Activated T-cell treated with anti-CD3 and anti-CD28 coated beads, Interleukin-2, amount 50 U/mL, for 72 hours (primary cell): ENCODE measurements around the gene CCNJL. TPM values are rescaled to one million over a fixed set of nuclear protein-coding genes. Genes with fewer than 3 reads are reported as not detected.

Source experiments
- ATAC-seq, 2 donors: fragments of 150-1000 bp; cut with Tn5 transposase; replicated peaks in 1 of 2; 2 replicates each; pipeline ENCODE4 v1.10.0; 2021; ENCODE audit warnings: moderate library complexity in 2 of 2, mild to moderate bottlenecking in 1 of 2
- DNase-seq, 2 donors: peaks; one replicate each; pipeline ENCODE4 v3.0.0; 2021 to 2022; ENCODE audit warnings: mixed read lengths in 1 of 2
- H3K27ac Mint-ChIP-seq: one replicate; pipeline ENCODE4 v1.8.0; 2022; ENCODE audit warnings: mild to moderate bottlenecking, moderate library complexity, mixed read lengths
- H3K27me3 Mint-ChIP-seq: one replicate; pipeline ENCODE4 v1.8.0; 2022; ENCODE audit warnings: low read depth, mixed read lengths
- H3K36me3 Mint-ChIP-seq, 2 donors: one replicate each; pipeline ENCODE4 v1.8.0; 2022; ENCODE audit warnings: mixed read lengths in 2 of 2, mild to moderate bottlenecking in 1 of 2; ENCODE audit not compliant: insufficient read depth in 2 of 2
- H3K4me1 Mint-ChIP-seq: one replicate; pipeline ENCODE4 v1.8.0; 2022; ENCODE audit warnings: low read depth, mixed read lengths
- H3K4me3 Mint-ChIP-seq, 2 donors: one replicate each; pipeline ENCODE4 v1.8.0; 2022; ENCODE audit warnings: mild to moderate bottlenecking in 2 of 2, mixed read lengths in 2 of 2, moderate library complexity in 2 of 2
- H3K9me3 Mint-ChIP-seq, 2 donors: one replicate each; pipeline ENCODE4 v1.8.0; 2022; ENCODE audit warnings: mixed read lengths in 2 of 2
- total RNA-seq, 2 donors: library from RNA; stranded (reverse); gene quantifications; one replicate each; pipeline ENCODE4 v1.2.3, GENCODE V29; 2022

The CCNJL gene
- total RNA-seq, 2 donors from 2014 or later = not detected

DNA sequence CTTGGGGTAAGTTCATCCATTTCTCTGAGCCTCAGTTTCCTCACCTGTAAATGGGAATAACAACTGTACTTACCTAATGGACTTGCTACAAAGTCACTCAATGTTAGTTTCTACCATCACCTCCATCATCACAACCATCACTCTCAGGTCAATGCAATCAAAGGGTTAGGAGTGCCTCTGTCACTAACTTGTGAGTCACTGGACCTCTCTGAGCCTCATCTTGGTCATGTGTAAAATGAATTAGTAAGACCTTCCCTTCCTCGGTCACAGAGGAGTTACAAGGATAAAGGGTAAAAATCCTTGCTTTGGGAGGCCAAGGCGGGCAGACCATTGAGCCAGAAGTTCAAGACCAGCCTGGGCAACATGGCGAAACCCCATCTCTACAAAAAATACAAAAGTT is 70.2 kb downstream of the CCNJL start:
- Mint-ChIP-seq H3K27me3 (no peaks in the 10 kb centered on the region), H3K4me1 (no peaks in the 10 kb centered on the region), H3K36me3 (no peaks in the 10 kb centered on the region)

DNA sequence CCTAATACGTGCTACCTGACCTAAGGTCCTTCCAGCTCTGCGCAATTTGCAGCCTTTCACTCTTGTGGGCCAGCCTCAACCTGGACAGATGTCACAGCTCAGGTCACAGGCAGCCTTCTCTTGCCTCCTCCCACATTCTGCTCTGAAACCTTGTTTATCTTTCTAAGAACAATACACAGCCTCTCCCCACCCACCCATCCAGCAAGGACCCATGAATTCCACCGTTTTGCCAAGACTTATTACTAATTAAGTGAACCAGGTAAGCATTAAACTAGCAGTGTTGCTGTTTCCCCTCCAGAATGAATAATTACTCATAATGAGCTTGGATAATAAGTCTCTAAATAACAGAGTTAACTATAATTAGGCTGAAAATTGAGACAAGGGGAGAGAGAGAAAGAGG is 72.0 kb downstream of the CCNJL start:
- Mint-ChIP-seq H3K27me3 (no peaks in the 10 kb centered on the region), H3K4me1 (no peaks in the 10 kb centered on the region), H3K9me3 (no peaks in the 10 kb centered on the region), H3K4me3 (no peak overlapping the region), H3K27ac (no peak overlapping the region), H3K36me3 (no peaks in the 10 kb centered on the region)
- no peak for ATAC-seq
- no peak for DNase-seq

More for the DNA sequence above, 70.2 kb downstream of the CCNJL start:
- no peak for DNase-seq
- no peak overlapping the region for H3K27ac Mint-ChIP-seq
- H3K4me3 Mint-ChIP-seq = no peak overlapping the region
- ATAC-seq = no peak
- no peaks in the 10 kb centered on the region for H3K9me3 Mint-ChIP-seq

DNA sequence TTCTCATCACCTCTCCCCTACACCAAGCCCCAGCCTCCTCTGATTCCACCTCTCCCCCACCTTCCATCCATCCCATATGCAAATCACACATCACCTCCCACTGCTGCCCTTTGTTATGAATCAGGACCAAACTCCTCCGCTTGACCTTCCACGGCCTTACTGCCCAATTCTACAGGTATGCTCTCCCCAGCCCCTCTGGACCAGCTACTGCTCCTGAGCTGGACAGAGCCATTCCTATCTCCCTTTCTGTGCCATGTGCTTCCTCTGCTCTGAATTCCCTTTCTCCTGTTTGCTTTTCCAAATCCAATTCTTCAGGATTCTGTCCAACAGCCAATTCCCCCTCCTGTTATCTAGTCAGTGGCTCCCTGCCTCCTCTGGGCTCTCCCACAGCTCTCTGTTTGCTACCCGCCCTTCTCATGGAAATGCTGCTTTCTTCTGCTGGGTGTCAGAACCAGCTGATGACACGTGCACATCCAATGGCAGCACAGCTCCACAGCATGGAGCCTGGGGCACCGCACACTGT is 74.7 kb downstream of the CCNJL start:
- Mint-ChIP-seq H3K4me3 (no peak overlapping the region), H3K27ac (no peak overlapping the region), H3K4me1 (no peaks in the 10 kb centered on the region), H3K9me3 (no peaks in the 10 kb centered on the region), H3K27me3 (no peaks in the 10 kb centered on the region), H3K36me3 (no peaks in the 10 kb centered on the region)
- no peak for ATAC-seq
- no peak for DNase-seq

GRCh38 chr5:160235731-160236130 is 76.6 kb downstream of the CCNJL start:
- H3K9me3 Mint-ChIP-seq = no peaks in the 10 kb centered on the region
- ATAC-seq = no peak
- H3K27ac Mint-ChIP-seq = no peak overlapping the region

GRCh38 chr5:160233215-160233614 is 79.1 kb downstream of the CCNJL start:
- no peak for DNase-seq
- Mint-ChIP-seq H3K36me3 (no peaks in the 10 kb centered on the region), H3K27ac (no peak overlapping the region), H3K4me1 (peaks cover 7% of the 10 kb centered on the region), H3K27me3 (no peaks in the 10 kb centered on the region), H3K9me3 (no peaks in the 10 kb centered on the region), H3K4me3 (no peak overlapping the region)
- ATAC-seq = no peak

More at GRCh38 chr5:160235731-160236130, 76.6 kb downstream of the CCNJL start:
- no peak overlapping the region for H3K4me3 Mint-ChIP-seq
- peaks cover 3% of the 10 kb centered on the region for H3K4me1 Mint-ChIP-seq
- no peaks in the 10 kb centered on the region for H3K27me3 Mint-ChIP-seq
- H3K36me3 Mint-ChIP-seq = no peaks in the 10 kb centered on the region
- no peak for DNase-seq

DNA sequence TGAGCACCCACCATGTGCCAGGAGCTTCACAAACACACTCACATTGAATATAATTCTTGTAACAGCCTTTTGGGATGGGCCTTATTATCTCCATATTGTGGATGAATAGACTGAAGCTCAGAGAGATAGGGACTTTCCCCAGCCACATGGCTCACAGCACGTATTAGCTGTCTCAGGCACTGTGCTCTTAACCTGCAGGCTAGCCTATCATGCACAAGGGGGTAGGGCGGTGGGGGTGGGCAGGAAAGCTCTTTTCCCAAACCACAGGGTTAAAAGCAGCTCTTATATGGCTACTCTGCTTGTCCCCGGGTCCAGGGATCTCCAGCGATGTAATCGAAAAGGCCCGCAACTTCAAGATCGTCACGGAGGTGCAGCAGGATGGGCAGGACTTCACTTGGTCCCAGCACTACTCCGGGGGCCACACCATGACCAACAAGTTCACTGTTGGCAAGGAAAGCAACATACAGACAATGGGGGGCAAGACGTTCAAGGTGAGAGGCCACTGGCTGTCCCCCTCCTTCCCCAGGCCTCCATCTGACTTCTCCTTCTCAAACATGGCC is 80.5 kb downstream of the CCNJL start:
- H3K4me3 Mint-ChIP-seq = no peak overlapping the region
- no peaks in the 10 kb centered on the region for H3K9me3 Mint-ChIP-seq
- ATAC-seq (no peak), DNase-seq (no peak)
- H3K27ac Mint-ChIP-seq = no peak overlapping the region
- H3K4me1 Mint-ChIP-seq = peaks cover 7% of the 10 kb centered on the region
- no peaks in the 10 kb centered on the region for H3K27me3 Mint-ChIP-seq
- H3K36me3 Mint-ChIP-seq = no peaks in the 10 kb centered on the region

DNA sequence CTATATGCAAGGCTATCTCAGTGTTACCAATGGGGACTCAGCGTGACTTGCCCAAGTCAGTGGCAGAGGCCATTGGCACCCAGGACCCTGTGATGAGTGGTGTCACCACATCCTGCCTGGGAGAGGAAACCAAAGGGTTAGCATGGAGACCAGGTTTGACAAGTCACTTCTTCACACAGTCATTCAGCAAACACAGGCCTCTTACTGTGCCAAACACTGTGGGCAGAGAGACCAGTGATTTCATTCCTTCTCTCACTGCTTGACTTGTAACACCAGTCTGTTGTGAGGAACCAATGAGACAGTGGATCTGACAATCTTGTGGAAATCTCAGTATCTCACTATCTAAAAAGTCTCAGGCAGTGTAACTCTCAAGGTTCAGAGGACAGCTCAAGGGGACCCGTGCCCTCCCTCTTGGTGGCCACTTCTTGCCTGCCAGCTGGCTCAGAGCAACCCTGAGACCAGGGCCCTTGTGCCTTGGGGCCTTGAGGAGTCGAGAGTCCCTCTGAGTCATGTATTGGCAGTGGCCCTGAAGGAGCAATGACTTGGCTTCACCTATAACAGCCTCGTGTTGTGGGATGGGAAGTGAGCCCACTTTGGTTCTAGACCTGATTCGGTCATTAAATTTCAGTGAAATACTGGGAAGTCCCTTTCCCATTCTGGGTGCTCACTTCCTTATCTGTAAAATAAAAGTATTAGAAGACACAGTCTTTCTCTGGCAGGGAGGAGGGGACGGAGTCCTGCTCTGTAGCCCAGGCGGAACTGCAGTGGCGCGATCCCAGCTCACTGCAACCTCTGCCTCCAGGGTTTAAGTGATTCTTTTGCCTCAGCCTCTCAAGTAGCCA is 81.5 kb downstream of the CCNJL start:
- no peaks in the 10 kb centered on the region for H3K27me3 Mint-ChIP-seq
- H3K36me3 Mint-ChIP-seq = no peaks in the 10 kb centered on the region
- peak; percentile 89 to 90 for ATAC-seq
- H3K4me1 Mint-ChIP-seq = peaks cover 7% of the 10 kb centered on the region
- peak; percentile 5 to 23 for DNase-seq
- no peak overlapping the region for H3K27ac Mint-ChIP-seq
- no peaks in the 10 kb centered on the region for H3K9me3 Mint-ChIP-seq
- no peak overlapping the region for H3K4me3 Mint-ChIP-seq

DNA sequence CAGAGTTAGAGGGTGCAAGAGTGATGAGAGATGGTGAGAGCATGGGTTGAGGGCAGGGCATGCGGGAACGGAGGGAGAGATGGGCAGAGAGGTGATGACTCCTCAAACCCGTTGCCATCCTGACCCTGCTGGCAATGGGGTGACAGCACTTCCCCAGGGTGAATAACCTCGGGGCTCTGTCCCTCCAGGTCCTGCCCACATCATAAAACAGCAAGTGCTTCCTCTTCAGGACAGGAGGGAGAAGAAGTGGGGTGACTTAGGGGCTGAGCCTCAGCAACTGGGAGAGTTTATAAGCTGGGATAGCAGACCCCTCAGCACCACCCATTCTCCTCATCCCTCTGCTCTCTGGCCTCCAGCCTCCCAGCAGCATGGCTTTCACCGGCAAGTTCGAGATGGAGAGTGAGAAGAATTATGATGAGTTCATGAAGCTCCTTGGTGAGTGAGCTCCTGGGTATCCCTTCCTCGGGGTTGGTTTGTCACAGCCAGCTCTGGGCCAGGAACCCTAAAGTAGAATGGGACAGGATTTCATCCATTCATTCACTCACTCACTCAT is 83.1 kb downstream of the CCNJL start, which contains the start of gene FABP6:
TSS of gene FABP6 (plus strand) at position 317 of the 553 bp plus-strand sequence. CDS start at position 369, 52 bp downstream.
- Mint-ChIP-seq H3K36me3 (no peaks in the 10 kb centered on the region), H3K4me3 (no peak within 1 kb of the TSS), H3K9me3 (no peaks in the 10 kb centered on the region), H3K27ac (no peak within 1 kb of the TSS), H3K4me1 (peaks cover 7% of the 10 kb centered on the region), H3K27me3 (no peaks in the 10 kb centered on the region)
- DNase-seq (no peak), ATAC-seq (no peak)

GRCh38 chr5:160227012-160227411 is 85.4 kb downstream of the CCNJL start:
- Mint-ChIP-seq H3K4me1 (peaks cover 7% of the 10 kb centered on the region), H3K9me3 (no peaks in the 10 kb centered on the region), H3K27ac (no peak overlapping the region), H3K4me3 (no peak overlapping the region), H3K27me3 (no peaks in the 10 kb centered on the region), H3K36me3 (no peaks in the 10 kb centered on the region)
- DNase-seq (no peak), ATAC-seq (no peak)

GRCh38 chr5:160221082-160221481 is 91.3 kb downstream of the CCNJL start:
- peaks cover 8% of the 10 kb centered on the region for H3K27me3 Mint-ChIP-seq
- no peaks in the 10 kb centered on the region for H3K4me1 Mint-ChIP-seq
- no peaks in the 10 kb centered on the region for H3K9me3 Mint-ChIP-seq
- H3K27ac Mint-ChIP-seq = no peak overlapping the region
- H3K36me3 Mint-ChIP-seq = no peaks in the 10 kb centered on the region
- H3K4me3 Mint-ChIP-seq = no peak overlapping the region
- ATAC-seq (no peak), DNase-seq (no peak)

DNA sequence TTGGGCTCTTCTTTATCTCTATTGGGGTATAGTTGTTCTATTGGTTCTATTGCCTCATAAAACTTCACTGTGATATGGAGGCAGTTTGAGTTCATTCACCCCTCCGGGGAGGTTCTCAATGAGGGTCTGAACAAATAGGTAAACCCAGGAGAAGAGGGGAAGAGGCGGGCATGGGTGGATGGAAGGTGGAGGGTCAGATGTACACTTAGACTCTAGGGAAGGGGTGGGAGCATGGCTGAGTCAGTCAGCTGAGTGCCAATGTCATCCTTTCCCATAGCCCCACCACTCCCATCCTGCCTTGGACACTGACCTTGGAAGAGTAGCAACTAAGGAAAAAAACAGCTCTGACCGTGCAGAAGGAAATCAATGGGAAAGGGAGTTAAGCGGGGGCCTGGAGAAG is 93.0 kb downstream of the CCNJL start:
- Mint-ChIP-seq H3K4me3 (no peak overlapping the region), H3K27me3 (peaks cover 8% of the 10 kb centered on the region), H3K4me1 (no peaks in the 10 kb centered on the region), H3K36me3 (no peaks in the 10 kb centered on the region), H3K9me3 (no peaks in the 10 kb centered on the region), H3K27ac (no peak overlapping the region)
- DNase-seq (no peak), ATAC-seq (no peak)

DNA sequence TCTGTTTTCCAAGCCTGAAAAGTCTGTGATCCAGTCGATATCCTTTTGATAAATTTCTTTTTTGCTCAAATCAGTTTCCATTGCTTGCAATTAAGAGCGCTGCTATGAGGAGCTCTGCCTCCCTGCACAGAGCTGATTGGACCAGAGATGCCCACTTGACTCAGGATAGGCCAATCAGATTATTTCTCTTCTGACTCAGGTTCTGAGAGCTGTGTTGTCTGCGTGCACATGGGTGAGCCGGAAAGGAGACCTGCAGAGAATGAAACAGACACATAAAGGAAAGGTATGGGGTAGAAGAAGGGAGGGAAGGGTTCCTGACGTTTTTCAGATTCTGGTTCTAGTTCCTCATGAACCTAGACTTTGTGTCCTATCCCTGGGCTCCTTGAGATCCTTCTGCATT is 98.8 kb downstream of the CCNJL start:
- Mint-ChIP-seq H3K27me3 (no peaks in the 10 kb centered on the region), H3K4me1 (no peaks in the 10 kb centered on the region), H3K36me3 (no peaks in the 10 kb centered on the region), H3K4me3 (no peak overlapping the region), H3K27ac (no peak overlapping the region), H3K9me3 (no peaks in the 10 kb centered on the region)
- DNase-seq = no peak
- ATAC-seq = no peak

GRCh38 chr5:160211352-160211751 is 101.0 kb downstream of the CCNJL start:
- no peak overlapping the region for H3K4me3 Mint-ChIP-seq
- H3K9me3 Mint-ChIP-seq = no peaks in the 10 kb centered on the region
- no peaks in the 10 kb centered on the region for H3K4me1 Mint-ChIP-seq
- no peak overlapping the region for H3K27ac Mint-ChIP-seq
- DNase-seq (no peak), ATAC-seq (no peak)
- H3K36me3 Mint-ChIP-seq = no peaks in the 10 kb centered on the region
- H3K27me3 Mint-ChIP-seq = no peaks in the 10 kb centered on the region
